G401 (cell line): ENCODE measurements around the gene OBSCN. TPM values are rescaled to one million over a fixed set of nuclear protein-coding genes. Genes with fewer than 3 reads are reported as not detected.

Source experiments
- DNase-seq: peaks from one replicate; pipeline ENCODE4 v3.0.0-alpha.2; 2015; ENCODE audit warnings: low spot score
- in situ Hi-C: cut with HindIII; loops from 2 replicates; pipeline ENCODE4 v1.10.0; 2016; ENCODE audit warnings: low sequenced_read_pairs, mixed read lengths
- total RNA-seq: library from RNA; depleted of rRNA; stranded (reverse); fragments of >200 nt; shearing (Covaris generic); gene quantifications from 2 replicates; pipeline ENCODE4 v1.2.3, GENCODE V29; 2014

The OBSCN gene
- total RNA-seq, 1 experiment from 2014 or later: 7.3 TPM

DNA sequence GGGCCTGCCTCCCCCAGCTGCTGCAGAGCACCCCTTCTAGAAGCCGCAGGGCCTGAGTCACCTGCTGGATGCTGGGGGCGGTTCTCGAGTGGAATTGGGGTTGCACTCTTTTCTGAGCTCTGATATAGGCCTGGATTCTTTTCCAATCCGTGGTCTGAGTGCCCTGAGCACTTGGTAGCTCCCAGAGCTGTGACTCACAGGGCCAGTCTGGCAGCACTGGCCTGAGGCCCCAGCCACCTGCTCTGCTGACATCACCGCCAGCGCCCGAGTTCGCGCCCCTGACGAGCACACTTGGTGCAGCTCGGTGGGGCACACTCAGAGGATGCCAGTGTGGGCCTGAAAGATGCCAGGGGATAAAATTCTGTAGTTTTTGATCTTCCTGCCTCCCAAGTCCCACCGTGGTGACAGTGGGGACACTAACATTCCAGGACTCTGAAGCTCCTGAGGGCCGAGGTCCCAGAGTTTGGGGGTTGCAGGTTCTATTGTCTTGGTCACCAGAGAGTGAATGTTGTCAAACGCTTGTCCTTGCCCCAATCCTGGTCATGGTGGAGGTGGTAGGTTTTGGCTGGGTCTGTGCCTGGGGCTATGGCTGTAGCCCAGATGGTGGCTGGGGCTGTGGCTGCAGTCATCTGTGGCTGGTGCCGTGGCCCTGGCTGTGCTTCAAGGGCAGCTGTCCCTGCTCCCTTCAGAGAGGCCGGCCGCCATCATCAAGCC, 74.6 kb downstream of the OBSCN start:
- DNase-seq: peak; percentile 59
- in situ Hi-C loops: no loop called here

DNA sequence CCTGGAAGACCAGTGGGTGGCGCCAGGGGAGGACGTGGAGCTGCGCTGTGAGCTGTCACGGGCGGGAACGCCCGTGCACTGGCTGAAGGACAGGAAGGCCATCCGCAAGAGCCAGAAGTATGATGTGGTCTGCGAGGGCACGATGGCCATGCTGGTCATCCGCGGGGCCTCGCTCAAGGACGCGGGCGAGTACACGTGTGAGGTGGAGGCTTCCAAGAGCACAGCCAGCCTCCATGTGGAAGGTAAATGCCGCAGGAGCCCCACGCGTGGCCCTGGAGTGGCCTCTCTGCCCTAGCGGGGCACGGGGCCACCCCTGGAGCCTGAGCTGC, 75.2 kb downstream of the OBSCN start:
- no peak for DNase-seq
- in situ Hi-C loops: no loop called here

DNA sequence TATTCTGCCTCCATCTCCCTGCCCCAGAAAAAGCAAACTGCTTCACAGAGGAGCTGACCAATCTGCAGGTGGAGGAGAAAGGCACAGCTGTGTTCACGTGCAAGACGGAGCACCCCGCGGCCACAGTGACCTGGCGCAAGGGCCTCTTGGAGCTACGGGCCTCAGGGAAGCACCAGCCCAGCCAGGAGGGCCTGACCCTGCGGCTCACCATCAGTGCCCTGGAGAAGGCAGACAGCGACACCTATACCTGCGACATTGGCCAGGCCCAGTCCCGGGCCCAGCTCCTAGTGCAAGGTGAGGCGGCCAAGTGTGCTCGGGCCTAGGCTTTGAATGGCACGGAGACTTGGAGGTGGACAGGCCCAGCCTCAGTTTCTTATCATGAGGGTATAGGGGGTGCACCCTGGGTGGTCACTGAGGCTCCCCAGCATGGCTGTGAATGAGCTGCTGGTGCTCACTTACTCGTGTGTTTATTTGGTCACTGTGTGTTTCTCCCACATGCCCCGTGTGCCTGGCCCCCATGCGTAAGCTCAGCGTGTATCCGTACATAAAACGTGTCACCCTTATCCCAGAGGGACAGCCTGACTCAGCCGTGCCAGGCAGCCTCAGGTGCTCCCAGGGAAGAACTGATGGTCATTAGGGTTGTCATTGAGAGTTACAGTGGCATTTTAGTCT, 75.8 kb downstream of the OBSCN start:
- in situ Hi-C loops: no loop called here
- no peak for DNase-seq

DNA sequence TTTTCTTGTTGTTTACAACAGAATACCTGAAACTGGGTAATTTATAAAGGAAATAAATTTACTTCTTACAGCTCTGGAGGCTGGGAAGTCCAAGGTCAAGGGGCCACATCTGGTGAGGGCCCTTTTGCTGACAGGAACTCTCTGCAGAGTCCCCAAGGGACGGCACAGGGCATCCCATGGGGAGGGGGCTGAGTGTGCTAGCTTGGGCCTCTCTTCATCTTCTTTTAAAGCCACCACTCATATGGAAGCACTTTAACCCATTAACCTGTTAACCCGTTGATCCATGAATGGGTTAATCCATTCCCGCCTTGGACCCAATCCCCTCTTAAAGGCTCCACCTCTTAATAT, 76.3 kb downstream of the OBSCN start:
- in situ Hi-C loops: no loop called here

DNA sequence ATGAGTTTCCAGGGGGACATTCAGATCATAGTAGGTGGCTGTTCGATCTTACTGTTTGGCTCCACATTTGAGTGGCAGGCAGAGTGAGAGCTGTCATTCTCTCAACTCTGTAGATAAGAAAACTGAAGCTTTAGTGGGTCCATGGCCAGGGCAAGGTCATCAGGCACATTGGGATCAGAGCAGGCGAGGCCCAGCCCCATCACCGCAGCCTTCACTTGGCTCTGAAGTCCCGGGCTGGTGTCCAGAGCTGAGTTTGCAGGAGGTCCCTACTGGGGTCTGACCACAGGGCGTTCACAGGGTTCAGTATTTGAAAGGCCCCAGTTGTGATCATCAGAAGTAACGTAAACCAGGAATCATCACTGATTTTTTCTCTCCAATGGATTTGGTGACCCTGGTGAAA, 76.7 kb downstream of the OBSCN start:
- DNase-seq: no peak
- in situ Hi-C loops: no loop called here

More for the DNA sequence above, 76.3 kb downstream of the OBSCN start:
- DNase-seq: no peak

DNA sequence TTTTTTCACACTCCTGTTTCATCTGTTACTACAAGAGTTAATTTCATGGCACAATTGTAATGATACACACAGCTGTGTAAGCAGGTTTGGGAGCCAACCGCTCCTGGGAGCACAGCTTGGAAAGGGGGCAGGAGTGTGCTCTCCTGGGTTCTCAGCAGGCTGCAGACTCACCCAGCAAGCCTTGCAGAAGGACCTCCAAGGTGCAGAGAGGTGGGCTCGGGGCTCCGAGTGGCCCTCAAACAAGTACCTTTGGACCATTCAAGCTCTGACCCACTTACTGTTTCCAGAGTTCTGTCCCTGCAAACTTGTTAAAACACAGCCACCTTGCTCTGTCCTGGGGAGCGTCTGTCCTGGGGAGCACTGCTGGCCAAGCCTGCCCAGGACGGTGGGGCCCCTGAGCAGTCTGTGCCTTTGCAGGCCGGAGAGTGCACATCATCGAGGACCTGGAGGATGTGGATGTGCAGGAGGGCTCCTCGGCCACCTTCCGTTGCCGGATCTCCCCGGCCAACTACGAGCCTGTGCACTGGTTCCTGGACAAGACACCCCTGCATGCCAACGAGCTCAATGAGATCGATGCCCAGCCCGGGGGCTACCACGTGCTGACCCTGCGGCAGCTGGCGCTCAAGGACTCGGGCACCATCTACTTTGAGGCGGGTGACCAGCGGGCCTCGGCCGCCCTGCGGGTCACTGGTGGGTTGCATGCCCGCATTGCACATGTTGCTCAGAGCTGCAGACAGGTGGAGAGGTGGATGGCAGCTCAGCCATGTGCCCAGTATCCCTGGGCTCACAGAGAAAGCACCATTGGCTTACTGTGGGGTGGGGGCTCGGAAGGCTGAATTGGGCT, 78.0 kb downstream of the OBSCN start:
- no peak for DNase-seq
- in situ Hi-C loops: no loop called here

DNA sequence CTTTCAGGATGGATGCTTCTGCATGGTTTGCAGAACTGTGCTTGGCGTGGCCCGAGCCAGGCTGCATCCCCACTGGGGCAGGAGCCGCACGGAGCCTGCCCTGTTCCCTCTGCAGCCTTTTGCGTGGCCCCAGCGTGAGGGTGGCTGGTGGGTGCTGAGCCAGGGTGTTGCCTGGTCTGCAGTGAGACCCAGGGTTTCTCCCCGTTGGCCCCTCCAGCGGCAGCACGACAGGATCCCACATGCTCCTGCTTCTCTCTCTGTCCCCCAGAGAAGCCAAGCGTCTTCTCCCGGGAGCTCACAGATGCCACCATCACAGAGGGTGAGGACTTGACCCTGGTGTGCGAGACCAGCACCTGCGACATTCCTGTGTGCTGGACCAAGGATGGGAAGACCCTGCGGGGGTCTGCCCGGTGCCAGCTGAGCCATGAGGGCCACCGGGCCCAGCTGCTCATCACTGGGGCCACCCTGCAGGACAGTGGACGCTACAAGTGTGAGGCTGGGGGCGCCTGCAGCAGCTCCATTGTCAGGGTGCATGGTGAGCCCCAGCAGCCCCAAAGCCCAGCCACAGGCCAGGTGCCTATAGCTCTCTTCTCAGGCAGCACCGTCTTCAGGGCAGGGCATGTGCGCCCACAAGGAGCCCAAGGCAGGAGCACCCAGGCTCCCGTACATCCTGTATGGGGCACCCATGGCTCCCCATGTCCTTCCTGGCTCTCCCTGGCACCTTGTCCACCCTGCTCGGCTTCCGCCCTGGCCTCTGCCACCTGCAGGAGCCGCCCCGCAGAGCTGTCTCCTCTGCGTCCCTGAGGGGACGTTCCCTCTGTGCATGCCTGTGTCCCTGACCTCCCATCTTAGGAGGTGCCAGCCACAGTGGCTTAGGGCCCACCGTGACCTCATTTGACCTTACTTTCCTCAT, 78.9 kb downstream of the OBSCN start:
- in situ Hi-C loops: no loop called here
- DNase-seq: no peak

DNA sequence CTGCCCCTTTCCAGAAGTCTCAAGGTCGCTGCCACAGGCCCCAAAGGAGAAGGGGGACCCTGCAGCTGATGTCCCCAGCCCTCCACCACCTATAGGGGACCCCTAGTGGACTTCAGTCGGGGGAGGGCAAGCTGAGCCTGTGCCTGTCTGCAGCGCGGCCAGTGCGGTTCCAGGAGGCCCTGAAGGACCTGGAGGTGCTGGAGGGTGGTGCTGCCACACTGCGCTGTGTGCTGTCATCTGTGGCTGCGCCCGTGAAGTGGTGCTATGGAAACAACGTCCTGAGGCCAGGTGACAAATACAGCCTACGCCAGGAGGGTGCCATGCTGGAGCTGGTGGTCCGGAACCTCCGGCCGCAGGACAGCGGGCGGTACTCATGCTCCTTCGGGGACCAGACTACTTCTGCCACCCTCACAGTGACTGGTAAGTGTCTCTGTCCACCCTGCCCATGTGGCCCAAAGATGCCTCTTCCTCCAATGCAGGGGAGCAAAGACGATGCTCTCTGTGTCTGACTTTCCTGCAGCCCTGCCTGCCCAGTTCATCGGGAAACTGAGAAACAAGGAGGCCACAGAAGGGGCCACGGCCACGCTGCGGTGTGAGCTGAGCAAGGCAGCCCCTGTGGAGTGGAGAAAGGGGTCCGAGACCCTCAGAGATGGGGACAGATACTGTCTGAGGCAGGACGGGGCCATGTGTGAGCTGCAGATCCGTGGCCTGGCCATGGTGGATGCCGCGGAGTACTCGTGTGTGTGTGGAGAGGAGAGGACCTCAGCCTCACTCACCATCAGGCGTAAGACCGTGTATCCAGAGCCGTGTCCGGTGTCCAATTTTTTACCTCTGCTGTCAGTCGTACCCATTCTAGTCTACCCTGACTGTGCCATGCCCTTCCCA, 79.9 kb downstream of the OBSCN start:
- DNase-seq: no peak
- in situ Hi-C loops: no loop called here

DNA sequence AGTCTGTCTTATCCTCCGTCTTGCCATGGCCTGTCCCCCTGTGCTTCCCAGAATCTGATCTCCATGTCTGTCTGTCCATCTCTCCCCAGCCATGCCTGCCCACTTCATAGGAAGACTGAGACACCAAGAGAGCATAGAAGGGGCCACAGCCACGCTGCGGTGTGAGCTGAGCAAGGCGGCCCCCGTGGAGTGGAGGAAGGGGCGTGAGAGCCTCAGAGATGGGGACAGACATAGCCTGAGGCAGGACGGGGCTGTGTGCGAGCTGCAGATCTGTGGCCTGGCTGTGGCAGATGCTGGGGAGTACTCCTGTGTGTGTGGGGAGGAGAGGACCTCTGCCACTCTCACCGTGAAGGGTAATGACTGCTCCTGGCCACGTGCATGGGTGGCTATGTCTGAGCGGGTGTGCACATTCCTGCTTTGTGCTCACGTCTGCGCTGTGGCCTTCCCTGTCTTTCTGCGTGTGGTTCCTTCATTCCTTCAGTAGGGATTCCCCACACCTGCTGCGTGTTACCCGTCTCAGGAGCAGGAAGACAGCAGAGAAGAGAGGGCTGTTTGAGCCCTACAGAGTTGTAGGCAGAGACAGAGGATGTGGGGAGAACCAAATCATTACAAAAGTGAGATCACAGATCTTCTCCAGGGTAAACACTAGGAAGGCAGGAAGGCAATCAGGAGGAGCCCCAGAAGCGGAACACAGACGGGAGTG, 80.8 kb downstream of the OBSCN start:
- in situ Hi-C loops: no loop called here
- no peak for DNase-seq

DNA sequence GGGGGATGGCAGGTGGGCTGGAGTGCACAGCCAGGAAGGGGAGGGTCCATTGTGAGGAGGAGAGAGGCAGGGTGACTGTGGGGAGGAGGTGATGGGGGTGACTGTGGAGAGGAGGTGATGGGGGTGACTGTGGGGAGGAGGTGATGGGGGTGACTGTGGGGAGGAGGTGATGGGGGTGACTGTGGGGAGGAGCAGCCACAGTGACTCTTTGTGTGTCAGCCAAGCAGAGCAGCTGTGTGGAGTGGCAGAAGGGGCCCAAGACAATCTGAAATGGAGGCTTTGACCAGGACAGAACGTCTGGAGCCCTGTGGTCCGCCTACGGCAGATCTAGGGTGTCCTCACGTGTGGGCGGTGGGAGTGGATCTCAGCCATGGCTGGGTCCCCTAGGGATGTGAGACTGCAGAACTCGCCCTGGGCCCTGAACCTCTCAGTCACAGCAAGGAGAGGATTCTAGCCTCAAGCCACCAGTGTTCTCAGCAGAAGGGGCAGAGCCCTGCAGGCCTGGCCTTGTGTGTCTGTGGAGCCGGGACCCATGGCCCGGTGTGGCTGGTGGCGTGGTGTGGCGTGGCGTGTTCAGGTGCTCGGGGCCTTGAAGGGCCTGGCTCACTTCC, 81.5 kb downstream of the OBSCN start:
- DNase-seq: no peak
- in situ Hi-C loops: no loop called here

DNA sequence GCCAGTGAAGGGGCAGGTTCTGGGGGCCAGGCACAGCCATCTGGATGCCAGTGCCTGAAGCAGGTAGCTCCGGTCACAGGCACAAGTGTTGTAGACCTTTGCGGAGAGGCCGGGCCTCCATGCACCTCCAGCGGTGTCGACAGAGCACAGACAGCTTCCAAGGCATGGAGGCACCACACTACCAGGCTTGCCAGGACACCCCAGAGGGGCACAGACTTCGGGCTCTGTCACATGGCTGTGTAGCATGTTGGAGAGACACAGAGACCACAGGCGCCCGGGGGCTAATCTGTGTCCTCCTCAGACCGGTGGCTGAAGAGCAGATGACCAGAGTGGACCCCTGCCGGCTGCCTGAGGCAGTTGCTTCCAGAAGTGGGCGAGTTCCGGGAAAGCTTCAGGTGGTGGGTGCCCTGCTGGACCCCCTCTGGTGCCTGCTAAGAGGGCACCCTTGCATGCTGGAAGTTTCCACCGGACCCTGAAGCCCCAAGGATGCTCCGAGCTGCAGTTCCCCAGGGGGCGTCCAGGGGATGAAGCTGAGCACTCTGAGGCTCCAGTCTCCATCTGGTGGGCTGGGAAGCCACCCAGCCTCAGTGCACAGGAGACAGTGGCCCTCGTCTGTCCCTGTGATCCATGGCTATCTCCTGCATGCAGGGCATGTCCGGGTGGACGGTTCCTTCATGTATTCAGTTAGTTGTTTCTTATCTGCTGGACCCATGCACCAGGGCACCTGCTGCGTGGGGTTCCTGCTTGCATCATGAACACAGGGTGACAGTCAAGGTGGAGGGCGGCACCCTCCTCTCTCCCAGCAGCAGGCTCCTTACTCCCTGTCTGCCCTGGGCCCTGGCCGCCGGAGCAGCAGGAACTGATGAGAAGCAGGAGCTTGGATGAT, 82.4 kb downstream of the OBSCN start:
- in situ Hi-C loops: no loop called here
- no peak for DNase-seq

DNA sequence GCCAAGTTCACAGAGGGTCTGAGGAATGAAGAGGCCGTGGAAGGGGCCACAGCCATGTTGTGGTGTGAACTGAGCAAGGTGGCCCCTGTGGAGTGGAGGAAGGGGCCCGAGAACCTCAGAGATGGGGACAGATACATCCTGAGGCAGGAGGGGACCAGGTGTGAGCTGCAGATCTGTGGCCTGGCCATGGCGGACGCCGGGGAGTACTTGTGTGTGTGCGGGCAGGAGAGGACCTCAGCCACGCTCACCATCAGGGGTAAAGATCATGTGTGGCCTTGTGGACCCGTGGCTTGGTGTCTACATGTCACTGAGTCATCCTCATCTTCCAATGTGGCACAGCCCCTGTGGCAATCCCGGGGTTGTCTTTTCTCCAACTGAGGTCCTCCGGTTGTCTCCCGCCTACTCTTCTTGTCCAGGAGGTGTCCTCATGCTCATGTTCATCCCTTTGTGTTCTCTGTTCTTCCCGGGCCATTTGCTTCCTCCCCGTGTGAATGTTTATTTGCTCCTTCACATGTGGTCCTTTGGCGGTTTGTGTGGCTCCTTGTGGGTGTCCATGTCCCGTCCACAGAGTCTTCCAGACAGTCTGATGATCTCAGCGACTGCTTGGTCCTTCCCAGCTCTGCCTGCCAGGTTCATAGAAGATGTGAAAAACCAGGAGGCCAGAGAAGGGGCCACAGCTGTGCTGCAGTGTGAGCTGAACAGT, 84.2 kb downstream of the OBSCN start:
- in situ Hi-C loops: no loop called here
- DNase-seq: no peak

DNA sequence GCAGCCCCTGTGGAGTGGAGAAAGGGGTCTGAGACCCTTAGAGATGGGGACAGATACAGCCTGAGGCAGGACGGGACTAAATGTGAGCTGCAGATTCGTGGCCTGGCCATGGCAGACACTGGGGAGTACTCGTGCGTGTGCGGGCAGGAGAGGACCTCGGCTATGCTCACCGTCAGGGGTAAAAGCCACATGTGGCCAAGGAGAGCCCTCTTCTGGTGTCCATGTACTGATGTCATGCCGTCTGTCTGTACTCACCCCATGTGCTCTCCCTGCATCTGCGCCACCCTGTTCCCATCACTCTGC, 84.7 kb downstream of the OBSCN start:
- no peak for DNase-seq
- in situ Hi-C loops: no loop called here

DNA sequence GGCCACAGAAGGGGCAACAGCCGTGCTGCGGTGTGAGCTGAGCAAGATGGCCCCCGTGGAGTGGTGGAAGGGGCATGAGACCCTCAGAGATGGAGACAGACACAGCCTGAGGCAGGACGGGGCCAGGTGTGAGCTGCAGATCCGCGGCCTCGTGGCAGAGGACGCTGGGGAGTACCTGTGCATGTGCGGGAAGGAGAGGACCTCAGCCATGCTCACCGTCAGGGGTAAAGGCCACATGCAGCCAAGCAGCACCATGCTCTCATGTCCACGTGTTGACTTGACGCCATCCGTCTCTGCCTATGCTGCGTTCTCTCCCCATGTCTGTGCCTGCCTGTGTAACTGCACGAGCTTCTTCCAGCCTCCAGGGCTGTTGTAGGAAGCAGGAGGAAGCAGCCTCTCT, 85.5 kb downstream of the OBSCN start:
- no peak for DNase-seq
- in situ Hi-C loops: no loop called here

DNA sequence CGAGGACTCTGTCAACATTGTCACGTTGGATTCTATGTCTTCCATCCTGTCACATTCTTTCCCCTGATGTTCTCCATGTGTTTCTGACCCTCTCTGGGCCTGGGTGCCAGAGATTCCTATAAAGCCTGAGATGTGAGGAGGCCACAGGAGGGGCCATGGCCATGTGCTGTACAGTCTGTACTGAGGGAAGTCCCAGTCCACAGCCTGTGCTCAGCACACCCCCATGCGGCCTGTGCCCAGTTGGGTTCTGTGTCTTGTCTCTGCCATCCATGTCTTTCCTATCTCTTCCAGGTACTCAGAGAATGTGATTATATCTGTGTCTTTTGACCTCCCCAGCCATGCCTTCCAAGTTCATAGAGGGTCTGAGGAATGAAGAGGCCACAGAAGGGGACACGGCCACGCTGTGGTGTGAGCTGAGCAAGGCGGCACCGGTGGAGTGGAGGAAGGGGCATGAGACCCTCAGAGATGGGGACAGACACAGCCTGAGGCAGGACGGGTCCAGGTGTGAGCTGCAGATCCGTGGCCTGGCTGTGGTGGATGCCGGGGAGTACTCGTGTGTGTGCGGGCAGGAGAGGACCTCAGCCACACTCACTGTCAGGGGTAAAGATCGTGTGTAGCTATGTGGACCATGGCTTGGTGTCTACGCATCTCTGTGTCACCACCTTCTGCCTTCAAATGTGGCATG, 86.1 kb downstream of the OBSCN start:
- in situ Hi-C loops: no loop called here
- DNase-seq: no peak

DNA sequence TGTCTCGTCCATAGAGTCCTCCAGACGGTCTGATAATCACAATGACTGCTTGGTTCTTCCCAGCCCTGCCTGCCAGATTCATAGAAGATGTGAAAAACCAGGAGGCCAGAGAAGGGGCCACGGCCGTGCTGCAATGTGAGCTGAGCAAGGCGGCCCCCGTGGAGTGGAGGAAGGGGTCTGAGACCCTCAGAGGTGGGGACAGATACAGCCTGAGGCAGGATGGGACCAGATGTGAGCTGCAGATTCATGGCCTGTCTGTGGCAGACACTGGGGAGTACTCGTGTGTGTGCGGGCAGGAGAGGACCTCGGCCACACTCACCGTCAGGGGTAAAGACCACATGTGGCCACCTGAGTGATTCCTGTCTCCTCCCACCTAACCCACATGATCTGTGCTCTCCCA, 86.9 kb downstream of the OBSCN start:
- in situ Hi-C loops: no loop called here

More for the DNA sequence above, 86.9 kb downstream of the OBSCN start:
- no peak for DNase-seq
